GM12892 (cell line): ENCODE measurements around the gene NAALADL2.
"Not testable (repeated sequence)": the region's sequence is repeated elsewhere in the genome, so short reads cannot be mapped to it uniquely, and the experiment has no call there.

Experiments used
- DNase-seq: peaks from one replicate; pipeline ENCODE4 v3.0.0; 2011; ENCODE audit not compliant: insufficient read length
- FAIRE-seq: peaks from 2 replicates; lab custom pipeline; 2011; peaks lifted over from hg19 to GRCh38; lab: Jason Lieb, UNC
- POLR2A ChIP-seq: IDR thresholded peaks from 2 replicates; pipeline ENCODE4 v1.6.1; 2011; ENCODE audit warnings: low read depth, low read length, control low read depth
- POLR2AphosphoS5 ChIP-seq: IDR thresholded peaks from 2 replicates; pipeline ENCODE4 v1.6.1; 2011; ENCODE audit warnings: low read depth, low read length, control low read depth
- TAF1 ChIP-seq: IDR thresholded peaks from 2 replicates; pipeline ENCODE4 v1.6.1; 2011; ENCODE audit warnings: low read depth, mild to moderate bottlenecking, control low read depth, low read length, borderline replicate concordance

NAALADL2 gene

DNA sequence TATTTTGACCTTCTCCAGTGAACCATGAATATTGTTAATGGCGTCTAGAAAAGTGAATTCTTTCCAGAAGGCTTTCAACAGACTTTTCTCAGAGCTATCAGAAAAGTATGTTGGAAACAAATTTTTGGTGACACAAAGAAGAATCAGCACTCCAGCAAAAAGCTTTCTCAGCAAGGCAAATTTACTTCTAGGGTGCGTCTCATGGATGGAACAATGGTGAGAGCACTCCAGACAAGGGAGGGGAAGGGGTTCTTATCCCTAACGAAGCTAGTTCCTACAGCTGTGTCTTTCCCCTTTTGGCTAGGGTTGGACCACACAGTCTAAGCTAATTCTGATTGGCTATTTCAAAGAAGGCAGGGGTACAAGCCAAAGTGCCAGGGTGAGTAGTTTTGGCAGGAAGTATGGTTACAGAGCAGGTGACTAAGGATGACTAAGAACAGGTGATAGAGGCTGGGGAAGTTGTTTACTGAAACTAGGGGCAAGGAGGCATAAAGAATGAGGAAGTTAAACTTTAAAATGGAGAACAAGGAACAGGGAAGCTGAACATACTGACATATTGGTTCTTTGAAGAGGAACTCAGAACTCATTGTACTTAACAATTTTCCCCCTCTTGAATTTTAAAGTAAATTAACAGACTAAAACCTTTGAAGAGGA lies 959.8 kb downstream of the NAALADL2 start:
- FAIRE-seq: no peak
- DNase-seq: no peak

GRCh38 chr3:175822766-175823491 lies 963.8 kb downstream of the NAALADL2 start:
- not testable (repeated sequence) for FAIRE-seq, DNase-seq

More for the DNA sequence above, 959.8 kb downstream of the NAALADL2 start:
- no peak for TF ChIP-seq POLR2AphosphoS5
- no peak for TF ChIP-seq TAF1
- no peak for TF ChIP-seq POLR2A

GRCh38 chr3:175825016-175825580 lies 966.0 kb downstream of the NAALADL2 start:
- FAIRE-seq, DNase-seq: not testable (repeated sequence)

DNA sequence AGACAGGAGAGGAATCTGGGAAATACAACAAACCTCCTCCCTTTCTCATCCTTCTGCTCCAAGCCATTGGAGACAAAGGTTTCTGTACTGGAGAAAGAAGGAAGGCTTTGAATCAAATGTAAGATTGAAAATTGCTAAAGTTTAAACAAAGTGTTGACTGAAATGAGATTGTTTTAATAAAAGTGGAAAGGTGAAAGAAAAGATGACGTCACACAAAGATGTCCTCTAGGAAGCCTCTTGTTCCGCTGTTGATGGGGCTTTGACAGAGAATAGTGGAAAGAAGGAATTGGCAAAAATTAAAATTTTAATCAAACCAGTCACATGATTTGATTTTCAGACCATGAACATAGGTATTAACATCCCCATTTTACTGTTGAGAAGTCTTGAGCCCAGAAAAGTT lies 967.6 kb downstream of the NAALADL2 start:
- FAIRE-seq (no peak), DNase-seq (no peak)
- TF ChIP-seq TAF1 (no peak), POLR2AphosphoS5 (no peak), POLR2A (no peak)

- not testable (repeated sequence) for FAIRE-seq, DNase-seq
Observed at GRCh38 chr3:175829809-175830208, 970.7 kb downstream of the NAALADL2 start.

GRCh38 chr3:175835763-175836162 lies 976.6 kb downstream of the NAALADL2 start:
- not testable (repeated sequence) for FAIRE-seq, DNase-seq

- FAIRE-seq: no peak
- TF ChIP-seq POLR2A (no peak), POLR2AphosphoS5 (no peak), TAF1 (no peak)
- no peak for DNase-seq
Observed at GRCh38 chr3:175836617-175837016, 977.5 kb downstream of the NAALADL2 start.

GRCh38 chr3:175837962-175838361 lies 978.8 kb downstream of the NAALADL2 start:
- FAIRE-seq (no peak), DNase-seq (no peak)
- no peak for TF ChIP-seq TAF1
- no peak for TF ChIP-seq POLR2AphosphoS5
- no peak for TF ChIP-seq POLR2A

GRCh38 chr3:175839366-175840005 lies 980.4 kb downstream of the NAALADL2 start:
- no peak for TF ChIP-seq POLR2A
- TF ChIP-seq TAF1: no peak
- no peak for TF ChIP-seq POLR2AphosphoS5
- no peak for FAIRE-seq
- no peak for DNase-seq

DNA sequence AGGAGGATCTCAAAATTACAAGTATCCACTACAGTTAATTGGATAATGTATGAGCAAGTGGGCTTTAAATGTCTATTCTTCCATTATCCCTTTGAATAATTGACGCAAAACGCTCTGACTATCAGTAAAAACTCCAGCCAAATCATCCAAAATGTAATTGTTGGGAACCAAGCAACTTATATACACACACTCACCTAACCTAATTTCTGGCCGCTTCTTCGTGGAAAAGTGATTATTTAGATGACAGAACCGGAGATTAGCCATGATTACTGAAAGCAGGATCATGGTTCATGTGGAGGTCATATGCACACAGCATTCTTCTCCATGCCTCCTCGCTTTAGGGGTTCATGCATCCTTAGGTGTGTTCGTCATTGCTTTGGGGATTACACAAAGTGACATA lies 992.4 kb downstream of the NAALADL2 start:
- FAIRE-seq: no peak

DNA sequence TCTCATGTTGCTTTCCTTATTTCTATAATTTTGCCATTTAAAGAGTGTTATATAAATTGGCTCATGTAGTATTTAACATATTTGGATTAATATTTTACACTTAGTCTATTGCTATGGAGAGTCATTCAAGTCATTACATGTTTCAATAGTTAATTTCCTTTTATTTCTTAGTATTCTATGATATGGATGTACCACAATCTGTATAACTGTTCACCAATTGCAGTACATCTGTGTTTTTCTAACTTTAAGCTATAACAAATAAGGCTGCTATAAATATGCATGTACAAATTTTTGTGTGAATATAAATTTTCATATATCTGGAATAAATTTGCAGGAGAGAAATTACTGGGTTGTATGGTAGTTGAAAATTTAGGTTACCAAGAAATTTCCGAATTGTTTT lies 993.4 kb downstream of the NAALADL2 start:
- DNase-seq (no peak), FAIRE-seq (no peak)
- TF ChIP-seq TAF1: no peak
- TF ChIP-seq POLR2AphosphoS5: no peak
- no peak for TF ChIP-seq POLR2A

More for the DNA sequence above, 992.4 kb downstream of the NAALADL2 start:
- no peak for DNase-seq
- no peak for TF ChIP-seq POLR2AphosphoS5
- no peak for TF ChIP-seq TAF1
- no peak for TF ChIP-seq POLR2A

DNA sequence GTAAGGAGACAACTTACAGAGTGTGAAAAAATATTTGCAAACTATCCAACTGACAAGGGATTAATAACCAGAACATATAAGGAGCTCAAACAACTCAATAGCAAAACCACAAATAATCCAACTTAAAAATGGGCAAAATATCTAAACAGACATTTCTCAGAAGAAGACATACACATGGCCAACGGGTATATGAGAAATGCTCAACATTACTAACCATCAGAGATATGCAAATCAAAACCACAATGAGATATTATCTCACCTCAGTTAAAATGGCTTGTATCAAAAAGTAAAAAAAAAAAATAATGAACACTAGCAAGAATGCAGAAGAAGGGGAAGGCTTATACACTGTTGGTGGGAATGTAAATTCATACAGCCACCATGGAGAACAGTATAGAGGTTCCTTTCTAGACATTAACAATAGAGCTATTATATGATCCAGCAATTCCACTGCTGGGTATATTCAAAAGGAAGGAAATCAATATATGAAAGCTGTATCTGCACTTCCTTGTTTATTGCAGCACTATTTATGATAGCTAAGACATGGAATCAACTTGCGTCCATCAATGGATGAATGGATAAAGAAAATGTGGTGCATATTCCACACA lies 998.6 kb downstream of the NAALADL2 start:
- TF ChIP-seq POLR2A: no peak
- no peak for TF ChIP-seq TAF1
- TF ChIP-seq POLR2AphosphoS5: no peak
- DNase-seq (no peak), FAIRE-seq (peak; percentile 36)
